KOPT-K1 (cell line): ENCODE measurements around the gene RAD51D.

Experiments
- H3K27ac ChIP-seq: fragments of 200-600 bp; sonication (generic); 2 replicates; pipeline ENCODE4 v1.5.1; 2016; ENCODE audit warnings: antibody characterized with exemption, mild to moderate bottlenecking, low read depth, low read length; ENCODE audit not compliant: poor library complexity, severe bottlenecking
- H3K36me3 ChIP-seq: fragments of 200-600 bp; sonication (generic); 2 replicates; pipeline ENCODE4 v1.5.1; 2017; ENCODE audit warnings: antibody characterized with exemption, mild to moderate bottlenecking, low read length, moderate library complexity; ENCODE audit not compliant: insufficient read depth
- H3K9me3 ChIP-seq: fragments of 200-600 bp; sonication (generic); 2 replicates; pipeline ENCODE4 v1.5.1; 2017; ENCODE audit warnings: antibody characterized with exemption, low read length, mild to moderate bottlenecking; ENCODE audit not compliant: insufficient read depth, poor library complexity, severe bottlenecking

RAD51D gene

GRCh38 chr17:35088881-35089585 is 30.6 kb downstream of the RAD51D start:
- H3K9me3 ChIP-seq: no peaks in the 10 kb centered on the region
- H3K36me3 ChIP-seq: no peaks in the 10 kb centered on the region
- peak overlapping the region; percentile 61 for H3K27ac ChIP-seq

- no peaks in the 10 kb centered on the region for H3K36me3 ChIP-seq
- H3K27ac ChIP-seq: peak overlapping the region; percentile 59
- H3K9me3 ChIP-seq: no peaks in the 10 kb centered on the region
Measured at GRCh38 chr17:35088356-35088880, 31.2 kb downstream of the RAD51D start.

- Histone ChIP-seq H3K27ac (no peak overlapping the region), H3K36me3 (no peaks in the 10 kb centered on the region), H3K9me3 (no peaks in the 10 kb centered on the region)
Measured at GRCh38 chr17:35087731-35088355, 31.8 kb downstream of the RAD51D start.

GRCh38 chr17:35086931-35087573 is 32.6 kb downstream of the RAD51D start:
- Histone ChIP-seq H3K9me3 (no peaks in the 10 kb centered on the region), H3K36me3 (no peaks in the 10 kb centered on the region), H3K27ac (no peak overlapping the region)

GRCh38 chr17:35086164-35086563 is 33.5 kb downstream of the RAD51D start:
- H3K27ac ChIP-seq: no peak overlapping the region

GRCh38 chr17:35084987-35085386 is 34.7 kb downstream of the RAD51D start:
- H3K27ac ChIP-seq: no peak overlapping the region
- no peaks in the 10 kb centered on the region for H3K9me3 ChIP-seq
- no peaks in the 10 kb centered on the region for H3K36me3 ChIP-seq

More at GRCh38 chr17:35086164-35086563, 33.5 kb downstream of the RAD51D start:
- no peaks in the 10 kb centered on the region for H3K9me3 ChIP-seq
- no peaks in the 10 kb centered on the region for H3K36me3 ChIP-seq

- H3K27ac ChIP-seq: no peak overlapping the region
- no peaks in the 10 kb centered on the region for H3K9me3 ChIP-seq
- H3K36me3 ChIP-seq: no peaks in the 10 kb centered on the region
Measured at GRCh38 chr17:35083071-35083470, 36.6 kb downstream of the RAD51D start.

GRCh38 chr17:35082073-35082657 is 37.5 kb downstream of the RAD51D start:
- no peaks in the 10 kb centered on the region for H3K36me3 ChIP-seq
- H3K27ac ChIP-seq: no peak overlapping the region
- no peaks in the 10 kb centered on the region for H3K9me3 ChIP-seq

GRCh38 chr17:35081638-35082037 is 38.0 kb downstream of the RAD51D start:
- Histone ChIP-seq H3K36me3 (no peaks in the 10 kb centered on the region), H3K27ac (no peak overlapping the region), H3K9me3 (no peaks in the 10 kb centered on the region)

- no peaks in the 10 kb centered on the region for H3K36me3 ChIP-seq
- no peaks in the 10 kb centered on the region for H3K9me3 ChIP-seq
- H3K27ac ChIP-seq: no peak overlapping the region
Measured at GRCh38 chr17:35080536-35080935, 39.1 kb downstream of the RAD51D start.

GRCh38 chr17:35079547-35080423 is 39.9 kb downstream of the RAD51D start:
- Histone ChIP-seq H3K27ac (no peak overlapping the region), H3K9me3 (no peaks in the 10 kb centered on the region), H3K36me3 (no peaks in the 10 kb centered on the region)

GRCh38 chr17:35076874-35077273 is 42.8 kb downstream of the RAD51D start:
- Histone ChIP-seq H3K27ac (no peak overlapping the region), H3K9me3 (no peaks in the 10 kb centered on the region), H3K36me3 (no peaks in the 10 kb centered on the region)

GRCh38 chr17:35074711-35075707 is 44.7 kb downstream of the RAD51D start:
- no peaks in the 10 kb centered on the region for H3K36me3 ChIP-seq
- H3K27ac ChIP-seq: no peak overlapping the region
- H3K9me3 ChIP-seq: no peaks in the 10 kb centered on the region
